LoVo (cell line): Measurements from ENCODE around the gene NRM.
"Not testable (repeated sequence)": the region's sequence is repeated elsewhere in the genome, so short reads cannot be mapped to it uniquely, and the experiment has no call there.

ENCODE experiments used
- DNase-seq: peaks from one replicate; pipeline ENCODE4 v3.0.0-alpha.2; 2016; ENCODE audit warnings: low spot score

Gene NRM

GRCh38 chr6:30720738-30721197, 30.0 kb upstream of the NRM start:
- peak; percentile 42 for DNase-seq

- DNase-seq, result peak; percentile 97
These were observed 29.3 kb upstream of the NRM start, which contains the start of gene TUBB for GRCh38 chr6:30719791-30720737. TSS of gene TUBB (plus strand) at chr6:30720352. CDS start at chr6:30720507, 155 bp downstream.

- no peak for DNase-seq
These were observed 28.6 kb upstream of the NRM start for GRCh38 chr6:30719356-30719755.

- DNase-seq, result not testable (repeated sequence)
These were observed 27.3 kb upstream of the NRM start for GRCh38 chr6:30717845-30718720.

GRCh38 chr6:30717129-30717844, 26.5 kb upstream of the NRM start, which contains the start of gene MDC1:
TSS of gene MDC1 (minus strand) at chr6:30717281. CDS start at chr6:30715175, 2,106 bp downstream.
- DNase-seq, result peak; percentile 99

GRCh38 chr6:30716879-30717128, 26.0 kb upstream of the NRM start:
- no peak for DNase-seq

GRCh38 chr6:30714263-30714662, 23.5 kb upstream of the NRM start:
- no peak for DNase-seq

GRCh38 chr6:30712441-30712945, 21.7 kb upstream of the NRM start:
- DNase-seq, result no peak

GRCh38 chr6:30711758-30712380, 21.1 kb upstream of the NRM start:
- no peak for DNase-seq

- DNase-seq, result no peak
These were observed 18.5 kb upstream of the NRM start for GRCh38 chr6:30709101-30709868.

GRCh38 chr6:30707281-30707850, 16.6 kb upstream of the NRM start:
- DNase-seq, result no peak

- no peak for DNase-seq
These were observed 14.8 kb upstream of the NRM start for GRCh38 chr6:30705620-30706019.

- no peak for DNase-seq
These were observed 13.0 kb upstream of the NRM start for GRCh38 chr6:30703821-30704220.

GRCh38 chr6:30703011-30703410, 12.2 kb upstream of the NRM start:
- no peak for DNase-seq

- no peak for DNase-seq
These were observed 9.6 kb upstream of the NRM start for GRCh38 chr6:30700340-30700739.

GRCh38 chr6:30696432-30696831, 5.6 kb upstream of the NRM start:
- DNase-seq, result no peak

GRCh38 chr6:30691208-30691847, 544 bp upstream of the NRM start:
- no peak for DNase-seq

GRCh38 chr6:30689985-30690384, 799 bp downstream of the NRM start:
- DNase-seq, result no peak

- DNase-seq, result no peak
These were observed 1.5 kb downstream of the NRM start for GRCh38 chr6:30689022-30689865.
